MG63 (cell line): ENCODE measurements around the gene C1GALT1C1L. TPM values are rescaled to one million over a fixed set of nuclear protein-coding genes. Genes with fewer than 3 reads are reported as not detected.

Experiments used
- total RNA-seq: library from RNA; depleted of rRNA; stranded (reverse); fragments of >200 nt; shearing (Covaris generic); gene quantifications from 2 replicates; pipeline ENCODE4 v1.2.3, GENCODE V29; 2014; ENCODE audit warnings: low replicate concordance; rRNA removed

C1GALT1C1L gene
- total RNA-seq, 1 experiment from 2014 or later = not detected

Other genes starting within 250 kb of the C1GALT1C1L start
- gene THADA, start 80.4 kb downstream of the C1GALT1C1L start, total RNA-seq = 27.1 and 37.4 TPM in 2 replicates
- gene PLEKHH2, start 39.2 kb downstream of the C1GALT1C1L start, total RNA-seq = 0.44 and 1.2 TPM in 2 replicates
- gene DYNC2LI1, start 97.6 kb upstream of the C1GALT1C1L start, total RNA-seq = 22.4 and 22.5 TPM in 2 replicates
- gene ABCG5, start 162.4 kb upstream of the C1GALT1C1L start, total RNA-seq = not detected in 2 replicates
- gene ABCG8, start 162.5 kb upstream of the C1GALT1C1L start, total RNA-seq = not detected in 2 replicates